Heart right ventricle (tissue), 16 donors: Measurements from ENCODE around the gene ZNF236. TPM values are rescaled to one million over a fixed set of nuclear protein-coding genes. Genes with fewer than 3 reads are reported as not detected.
A peak's percentile ranks its signal among the peaks of the same experiment; 100 is the strongest.
"Not testable (repeated sequence)": the region's sequence is repeated elsewhere in the genome, so short reads cannot be mapped to it uniquely, and the experiment has no call there.

Experiments
- ATAC-seq, 8 donors: fragments of 200-7000 bp; cut with Tn5 transposase; one replicate each; pipeline ENCODE4 v1.9.1; 2020; ENCODE audit warnings: mild to moderate bottlenecking in 8 of 8, moderate library complexity in 8 of 8, moderate number of reproducible peaks in 1 of 8
- DNase-seq, 2 donors: peaks; one replicate each; pipeline ENCODE4 v3.0.0-alpha.2; 2020
- H3K27ac ChIP-seq, 10 donors: fragments of 200-600 bp; sonication (generic) in 2 of 10; one replicate each; pipeline versions ENCODE4 v1.5.0 to v1.8.0; 2020 to 2022; ENCODE audit warnings: mild to moderate bottlenecking in 3 of 10
- H3K27me3 ChIP-seq, 7 donors: fragments of 200-600 bp; one replicate each; pipeline ENCODE4 v1.8.0; 2021 to 2022; ENCODE audit warnings: mild to moderate bottlenecking in 2 of 7
- H3K36me3 ChIP-seq, 9 donors: fragments of 200-600 bp; sonication (generic) in 1 of 9; one replicate each; pipeline versions ENCODE4 v1.5.0 to v1.8.0; 2020 to 2022; ENCODE audit warnings: mild to moderate bottlenecking in 2 of 9
- H3K4me1 ChIP-seq, 9 donors: fragments of 200-600 bp; sonication (generic) in 1 of 9; one replicate each; pipeline versions ENCODE4 v1.5.0 to v1.8.0; 2020 to 2022; ENCODE audit warnings: mild to moderate bottlenecking in 4 of 9
- H3K4me3 ChIP-seq, 10 donors: fragments of 200-600 bp; sonication (generic) in 2 of 10; one replicate each; pipeline versions ENCODE4 v1.5.0 to v1.8.0; 2020 to 2022; ENCODE audit warnings: mild to moderate bottlenecking in 7 of 10, moderate library complexity in 2 of 10
- H3K9me3 ChIP-seq, 11 donors: fragments of 200-600 bp in 10 of 11; sonication (generic) in 2 of 11; one replicate each; pipeline versions ENCODE4 v1.5.0 to v1.8.0; 2013 to 2022; ENCODE audit warnings: mild to moderate bottlenecking in 2 of 11, control low read depth in 1 of 11, moderate library complexity in 1 of 11
- CTCF ChIP-seq, 9 donors: fragments of 200-600 bp; sonication (generic) in 2 of 9; IDR thresholded peaks; one replicate each; pipeline versions ENCODE4 v1.5.0 to v1.8.0; 2021 to 2022; ENCODE audit warnings: antibody characterized with exemption in 9 of 9, mild to moderate bottlenecking in 5 of 9, moderate library complexity in 1 of 9
- WGBS, 2 donors: extraction: QIAGEN DNeasy Blood & Tissue Kit; methylation state at CpG; one replicate each; pipeline ENCODE4 v1.1.7; 2013; ENCODE audit warnings: inconsistent platforms in 1 of 2; 5-methylcytosine and 5-hydroxymethylcytosine counted together
- intact Hi-C, 10 donors: fragments of 100-400 bp; cut with DNase I; formaldehyde crosslinking; loops; one replicate each; pipeline versions ENCODE4 v1.11.1 to v1.14.2; 2022
- polyA plus RNA-seq, 2 donors: library from polyadenylated mRNA; stranded (reverse); fragments of 200-250 nt; gene quantifications; one replicate each; pipeline ENCODE4 v1.2.3, GENCODE V29; 2013
- total RNA-seq, 10 donors: library from RNA; stranded (reverse); fragmentation: NEBNext Ultra II Directional in 3 of 10; extraction: Animal tissue kit (Norgen Biotek cat#: 25700) in 3 of 10; gene quantifications; one replicate each; pipeline versions ENCODE4 v1.2.1 to v1.2.4, GENCODE V29; 2021 to 2023
- donor health status: Arrhythmogenic right ventricular cardiomyopathy.
- donor health status: ischemic (EF 13 %, LVEDD 7.1; RV severe dilation, severe dysfunction).
- donor health status: healthy with polysubstance abuse.
- donor health status: DM: no; HTN: yes; CAD: no.
- donor health status: DM: no; HTN: no; CAD: no.
- donor health status: ischemic (EF 25% LVEDD 6.9; RV normal size, moderate dysfunction).
- donor health status: ischemic (EF 25% LVEDD 5.7; RV mildly dilated, moderate dysfunction).
- donor health status: healthy.
- donor health status: DM: yes; HTN: yes; CAD: no.
- donor health status: Ischemic cardiomyopathy.
- donor health status: ischemic (EF 35%, LVEDD 5.7; RV mildly dilated, moderate dysfunction).
- donor health status: nonischemic (EF 11% LVEDD 7.7; RV severe dilation, severe dysfunction).
- donor health status: DM: yes; HTN: yes; CAD: no.
- donor health status: PGD.
- donor health status: ischemic (EF 29% LVEDD 5.4; RV normal size, mild dysfunction).
- donor health status: nonischemic (EF 23%, LVEDD 6.1; RV moderate dilation, normal function).

ZNF236 gene
- total and polyA plus RNA-seq, 12 donors, result 0.75 to 14.9 (median 12.1) TPM

- WGBS, 2 donors, result 93 to 94% methylated on average over 6 of the region's 6 CpGs
- H3K27ac ChIP-seq, result no peak overlapping the region
- no peak for TF ChIP-seq CTCF (IDR thresholded peaks at IDR 0.05)
- peaks cover 0 to 62% (median 2%) of the 10 kb centered on the region in 9 donors for H3K36me3 ChIP-seq
- no peaks in the 10 kb centered on the region for H3K9me3 ChIP-seq
- H3K4me1 ChIP-seq, result no peaks in the 10 kb centered on the region
- no peak overlapping the region for H3K4me3 ChIP-seq
- ATAC-seq (peak in 1 of 8 donors; percentile 74), DNase-seq (no peak)
- no peaks in the 10 kb centered on the region for H3K27me3 ChIP-seq
- intact Hi-C loops, result no loop called here
These were observed 121.4 kb downstream of the ZNF236 start for GRCh38 chr18:76943542-76944339.

GRCh38 chr18:76944346-76944745 lies 122.0 kb downstream of the ZNF236 start:
- H3K27ac ChIP-seq, DNase-seq, H3K9me3 ChIP-seq, H3K4me3 ChIP-seq, H3K4me1 ChIP-seq, intact Hi-C loops, H3K27me3 ChIP-seq, ATAC-seq: not testable (repeated sequence)
- 97% methylated on average over 8 of the region's 8 CpGs for WGBS, 2 donors
- H3K36me3 ChIP-seq, result peaks cover 0 to 62% (median 3%) of the 10 kb centered on the region in 9 donors

GRCh38 chr18:76948345-76948744 lies 126.0 kb downstream of the ZNF236 start:
- 91 to 94% methylated on average over 8 of the region's 8 CpGs for WGBS, 2 donors
- Histone ChIP-seq H3K27ac (no peak overlapping the region), H3K9me3 (no peaks in the 10 kb centered on the region), H3K4me3 (no peak overlapping the region), H3K36me3 (peaks cover 0 to 77% (median 4%) of the 10 kb centered on the region in 9 donors), H3K27me3 (no peaks in the 10 kb centered on the region), H3K4me1 (peaks cover 0 to 7% (median 3%) of the 10 kb centered on the region in 9 donors)
- intact Hi-C loops, result no loop called here
- no peak for DNase-seq
- no peak for ATAC-seq
- no peak for TF ChIP-seq CTCF (IDR thresholded peaks at IDR 0.05)

- peaks cover 0 to 18% (median 10%) of the 10 kb centered on the region in 9 donors for H3K4me1 ChIP-seq
- H3K36me3 ChIP-seq, result peaks cover 0 to 85% (median 11%) of the 10 kb centered on the region in 9 donors
- 96 to 97% methylated on average over 12 of the region's 12 CpGs for WGBS, 2 donors
- H3K9me3 ChIP-seq, result no peaks in the 10 kb centered on the region
- no peak overlapping the region for H3K27ac ChIP-seq
- no peaks in the 10 kb centered on the region for H3K27me3 ChIP-seq
- H3K4me3 ChIP-seq, result no peak overlapping the region
- no peak for ATAC-seq
- TF ChIP-seq CTCF (IDR thresholded peaks at IDR 0.05), result no peak
- no peak for DNase-seq
- intact Hi-C loops, result no loop called here
These were observed 129.3 kb downstream of the ZNF236 start for GRCh38 chr18:76951456-76952247.
